Measurements from ENCODE around the gene ATP10A.

The ATP10A gene

GRCh38 chr15:25803541-25803940 is 59.6 kb downstream of the ATP10A start:
- no peak overlapping the region for H3K4me3 ChIP-seq (ENCODE audit: low read length)
- no peak for DNase-seq (ENCODE audit: low read depth)
- TF ChIP-seq CTCF (conservative IDR thresholded peaks at IDR 0.05; ENCODE audit: low read length) = no peak

DNA sequence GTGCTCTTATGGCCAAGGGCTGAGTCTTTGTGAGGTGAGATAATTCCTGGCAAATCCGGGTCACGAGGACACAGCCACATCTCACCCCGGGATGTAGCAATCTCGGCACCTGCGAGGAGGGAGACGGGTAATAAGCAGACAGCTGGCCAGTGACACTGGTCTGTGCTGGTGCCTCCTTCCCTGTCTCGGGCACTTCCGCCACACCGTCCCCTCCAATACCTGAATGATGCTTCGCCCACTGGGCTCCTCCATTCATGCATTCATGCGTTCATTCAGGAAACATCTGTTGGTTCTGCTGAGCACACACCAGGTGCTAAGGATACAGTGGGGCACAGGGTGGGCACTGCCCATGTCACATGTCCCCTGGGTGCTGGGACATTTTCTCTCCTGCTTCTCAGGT is 60.1 kb downstream of the ATP10A start:
- no peak overlapping the region for H3K4me3 ChIP-seq (ENCODE audit: low read length)
- no peak for DNase-seq (ENCODE audit: low read depth)
- no peak for TF ChIP-seq CTCF (conservative IDR thresholded peaks at IDR 0.05; ENCODE audit: low read length)

DNA sequence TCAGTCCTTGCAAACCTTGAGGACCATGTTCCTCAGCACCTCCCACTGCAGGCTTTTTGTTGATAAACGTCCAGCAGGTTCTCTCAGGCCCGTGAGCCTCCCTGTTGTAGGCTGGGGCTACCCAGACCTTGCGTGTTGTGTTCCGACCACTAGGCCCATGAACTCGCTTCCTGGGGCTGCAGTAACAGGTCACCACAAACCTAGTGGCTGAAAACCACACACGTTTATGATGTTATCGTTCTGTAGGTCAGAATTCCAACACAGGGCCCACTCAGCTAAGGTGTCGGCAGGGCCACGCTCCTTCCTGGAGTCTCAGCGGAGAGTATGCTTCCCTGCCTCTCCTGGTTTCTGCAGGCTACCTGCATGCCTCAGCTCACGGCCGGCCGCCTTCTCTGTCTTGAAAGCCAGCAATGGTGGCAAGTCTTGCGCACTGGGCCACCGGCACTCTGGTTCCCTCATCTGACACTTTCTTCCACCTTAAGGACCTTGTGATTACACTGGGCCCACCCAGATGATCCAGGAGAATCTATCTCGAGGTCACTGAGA is 60.8 kb downstream of the ATP10A start:
- H3K4me3 ChIP-seq (ENCODE audit: low read length) = no peak overlapping the region
- DNase-seq (ENCODE audit: low read depth) = no peak
- no peak for TF ChIP-seq CTCF (conservative IDR thresholded peaks at IDR 0.05; ENCODE audit: low read length)

DNA sequence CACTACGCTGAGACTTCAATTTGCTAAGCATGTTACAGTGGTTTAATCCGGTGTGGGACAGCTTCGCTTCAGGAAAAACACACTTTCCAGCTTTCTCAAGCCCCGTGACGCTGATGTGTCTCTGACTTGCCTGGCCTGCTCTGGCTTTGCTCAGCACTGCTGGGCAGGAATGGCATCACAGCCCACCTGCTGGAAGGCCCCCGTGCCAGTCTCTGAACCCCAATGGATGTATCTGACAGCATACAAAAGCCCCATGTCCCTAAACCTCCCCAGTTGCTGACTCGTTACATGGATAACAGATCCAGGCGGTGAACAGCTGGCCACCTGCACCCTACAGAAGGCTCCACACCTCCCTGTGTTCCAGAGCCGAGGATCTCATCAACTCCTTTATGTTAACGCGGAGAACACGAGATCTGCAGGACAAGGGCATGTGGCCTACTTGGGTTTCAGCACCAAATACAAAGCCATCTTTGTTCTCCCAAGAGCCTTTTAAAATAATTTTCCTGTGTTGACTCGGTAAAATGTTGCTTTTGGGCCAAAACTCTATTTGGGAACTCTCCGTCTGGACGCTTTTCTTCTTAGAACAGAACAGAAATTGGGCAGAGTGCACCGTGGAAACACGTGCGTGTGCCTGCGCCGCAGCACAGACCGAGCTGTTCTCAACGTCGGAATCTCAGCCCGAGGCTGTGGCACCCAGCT is 61.4 kb downstream of the ATP10A start:
- DNase-seq (ENCODE audit: low read depth) = no peak
- TF ChIP-seq CTCF (conservative IDR thresholded peaks at IDR 0.05; ENCODE audit: low read length) = no peak
- H3K4me3 ChIP-seq (ENCODE audit: low read length) = no peak overlapping the region

GRCh38 chr15:25800761-25801515 is 62.2 kb downstream of the ATP10A start:
- peak; percentile 8 for DNase-seq (ENCODE audit: low read depth)
- no peak for TF ChIP-seq CTCF (conservative IDR thresholded peaks at IDR 0.05; ENCODE audit: low read length)
- H3K4me3 ChIP-seq (ENCODE audit: low read length) = no peak overlapping the region

- no peak for DNase-seq (ENCODE audit: low read depth)
- H3K4me3 ChIP-seq (ENCODE audit: low read length) = no peak overlapping the region
- TF ChIP-seq CTCF (conservative IDR thresholded peaks at IDR 0.05; ENCODE audit: low read length) = no peak
Observed at GRCh38 chr15:25799906-25800700, 63.0 kb downstream of the ATP10A start.

All from AG10803 (cell line).